A549 (cell line): ENCODE measurements around the gene CPA3.

Experiments used
- BHLHE40 ChIP-seq: IDR thresholded peaks from 2 replicates; pipeline ENCODE4 v1.6.1; 2012; ENCODE audit warnings: low read depth, low read length, inconsistent platforms
- CHD2 ChIP-seq: fragments of 150-350 bp; IDR thresholded peaks from 2 replicates; pipeline ENCODE4 v1.6.1; 2014; ENCODE audit warnings: low read length; ENCODE audit not compliant: partially characterized antibody
- NFE2L2 ChIP-seq: fragments of 150-350 bp; conservative IDR thresholded peaks from 2 replicates; pipeline ENCODE4 v1.6.1; 2014; ENCODE audit warnings: low read length
- NR3C1 ChIP-seq: fragments of >200 bp; sonication (Bioruptor Twin); formaldehyde crosslinking; IDR thresholded peaks from 3 replicates; pipeline ENCODE4 v1.6.1; 2017
- POLR2A ChIP-seq: IDR thresholded peaks from 2 replicates; pipeline ENCODE4 v1.6.1; 2012; ENCODE audit warnings: mild to moderate bottlenecking, low read length
- POLR2AphosphoS2 ChIP-seq: conservative IDR thresholded peaks from 2 replicates; pipeline ENCODE4 v1.6.1; 2012; ENCODE audit warnings: low read length, improper control_type of control experiment, inconsistent platforms
- RAD21 ChIP-seq, 2 experiments: fragments of >200 bp in 1 of 2; sonication (Bioruptor Twin) in 1 of 2; formaldehyde crosslinking in 1 of 2; IDR thresholded peaks in 1 of 2; conservative IDR thresholded peaks in 1 of 2; 2 replicates in 1 of 2; 3 replicates in 1 of 2; pipeline ENCODE4 v1.6.1; 2012 to 2018; ENCODE audit warnings: inconsistent platforms in 1 of 2
- RCOR1 ChIP-seq: fragments of 150-350 bp; IDR thresholded peaks from 2 replicates; pipeline ENCODE4 v1.6.1; 2014; ENCODE audit warnings: antibody characterized with exemption, low read length, low read depth
- SMC3 ChIP-seq: fragments of >200 bp; sonication (Bioruptor Twin); formaldehyde crosslinking; IDR thresholded peaks from 3 replicates; pipeline ENCODE4 v1.6.1; 2018; ENCODE audit warnings: inconsistent platforms
- TP53 ChIP-seq: fragments of 250-450 bp; sonication (Bioruptor Pico); IDR thresholded peaks from 2 replicates; pipeline ENCODE4 v1.5.0; 2021; ENCODE audit warnings: mild to moderate bottlenecking, moderate library complexity
- ZC3H11A ChIP-seq: fragments of 450-650 bp; IDR thresholded peaks from 2 replicates; pipeline ENCODE4 v1.6.1; 2014; ENCODE audit warnings: antibody characterized with exemption, mild to moderate bottlenecking
- TF ChIP-seq, protein P1 (sequence below): fragments of >200 bp; sonication (Bioruptor Twin); formaldehyde crosslinking; IDR thresholded peaks from 3 replicates; pipeline ENCODE4 v1.5.1; 2016
- TF ChIP-seq, protein P2 (sequence below): fragments of 200-600 bp; sonication (generic); IDR thresholded peaks from 2 replicates; pipeline ENCODE4 v1.6.1; 2016; ENCODE audit warnings: antibody characterized with exemption, mild to moderate bottlenecking, moderate library complexity
- TF ChIP-seq, protein P3 (sequence below): IDR thresholded peaks from 2 replicates; pipeline ENCODE4 v1.6.1; 2012

DNA sequence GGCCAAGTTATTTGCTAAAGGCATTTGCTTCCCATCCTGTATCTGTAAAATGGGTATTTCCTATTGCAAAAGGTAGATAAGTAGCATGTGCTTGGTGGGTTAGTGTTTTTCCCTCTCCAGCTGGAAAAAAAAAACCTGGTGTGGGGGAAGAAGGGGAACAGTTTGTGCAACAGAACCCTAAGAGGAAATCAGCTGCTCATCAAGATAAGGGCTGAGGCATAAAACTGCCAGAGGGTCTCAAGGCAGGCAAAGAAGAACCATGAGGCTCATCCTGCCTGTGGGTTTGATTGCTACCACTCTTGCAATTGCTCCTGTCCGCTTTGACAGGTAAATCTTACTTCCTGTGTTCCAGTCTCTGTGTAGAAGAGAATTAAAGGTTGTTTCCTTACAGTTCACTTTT lies at the start of gene CPA3:
- TF ChIP-seq, protein P1, sequence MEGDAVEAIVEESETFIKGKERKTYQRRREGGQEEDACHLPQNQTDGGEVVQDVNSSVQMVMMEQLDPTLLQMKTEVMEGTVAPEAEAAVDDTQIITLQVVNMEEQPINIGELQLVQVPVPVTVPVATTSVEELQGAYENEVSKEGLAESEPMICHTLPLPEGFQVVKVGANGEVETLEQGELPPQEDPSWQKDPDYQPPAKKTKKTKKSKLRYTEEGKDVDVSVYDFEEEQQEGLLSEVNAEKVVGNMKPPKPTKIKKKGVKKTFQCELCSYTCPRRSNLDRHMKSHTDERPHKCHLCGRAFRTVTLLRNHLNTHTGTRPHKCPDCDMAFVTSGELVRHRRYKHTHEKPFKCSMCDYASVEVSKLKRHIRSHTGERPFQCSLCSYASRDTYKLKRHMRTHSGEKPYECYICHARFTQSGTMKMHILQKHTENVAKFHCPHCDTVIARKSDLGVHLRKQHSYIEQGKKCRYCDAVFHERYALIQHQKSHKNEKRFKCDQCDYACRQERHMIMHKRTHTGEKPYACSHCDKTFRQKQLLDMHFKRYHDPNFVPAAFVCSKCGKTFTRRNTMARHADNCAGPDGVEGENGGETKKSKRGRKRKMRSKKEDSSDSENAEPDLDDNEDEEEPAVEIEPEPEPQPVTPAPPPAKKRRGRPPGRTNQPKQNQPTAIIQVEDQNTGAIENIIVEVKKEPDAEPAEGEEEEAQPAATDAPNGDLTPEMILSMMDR, result no peak
- no peak for TF ChIP-seq POLR2AphosphoS2
- no peak for TF ChIP-seq POLR2A
- TF ChIP-seq, protein P2, sequence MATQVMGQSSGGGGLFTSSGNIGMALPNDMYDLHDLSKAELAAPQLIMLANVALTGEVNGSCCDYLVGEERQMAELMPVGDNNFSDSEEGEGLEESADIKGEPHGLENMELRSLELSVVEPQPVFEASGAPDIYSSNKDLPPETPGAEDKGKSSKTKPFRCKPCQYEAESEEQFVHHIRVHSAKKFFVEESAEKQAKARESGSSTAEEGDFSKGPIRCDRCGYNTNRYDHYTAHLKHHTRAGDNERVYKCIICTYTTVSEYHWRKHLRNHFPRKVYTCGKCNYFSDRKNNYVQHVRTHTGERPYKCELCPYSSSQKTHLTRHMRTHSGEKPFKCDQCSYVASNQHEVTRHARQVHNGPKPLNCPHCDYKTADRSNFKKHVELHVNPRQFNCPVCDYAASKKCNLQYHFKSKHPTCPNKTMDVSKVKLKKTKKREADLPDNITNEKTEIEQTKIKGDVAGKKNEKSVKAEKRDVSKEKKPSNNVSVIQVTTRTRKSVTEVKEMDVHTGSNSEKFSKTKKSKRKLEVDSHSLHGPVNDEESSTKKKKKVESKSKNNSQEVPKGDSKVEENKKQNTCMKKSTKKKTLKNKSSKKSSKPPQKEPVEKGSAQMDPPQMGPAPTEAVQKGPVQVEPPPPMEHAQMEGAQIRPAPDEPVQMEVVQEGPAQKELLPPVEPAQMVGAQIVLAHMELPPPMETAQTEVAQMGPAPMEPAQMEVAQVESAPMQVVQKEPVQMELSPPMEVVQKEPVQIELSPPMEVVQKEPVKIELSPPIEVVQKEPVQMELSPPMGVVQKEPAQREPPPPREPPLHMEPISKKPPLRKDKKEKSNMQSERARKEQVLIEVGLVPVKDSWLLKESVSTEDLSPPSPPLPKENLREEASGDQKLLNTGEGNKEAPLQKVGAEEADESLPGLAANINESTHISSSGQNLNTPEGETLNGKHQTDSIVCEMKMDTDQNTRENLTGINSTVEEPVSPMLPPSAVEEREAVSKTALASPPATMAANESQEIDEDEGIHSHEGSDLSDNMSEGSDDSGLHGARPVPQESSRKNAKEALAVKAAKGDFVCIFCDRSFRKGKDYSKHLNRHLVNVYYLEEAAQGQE, result no peak
- TF ChIP-seq, protein P3, sequence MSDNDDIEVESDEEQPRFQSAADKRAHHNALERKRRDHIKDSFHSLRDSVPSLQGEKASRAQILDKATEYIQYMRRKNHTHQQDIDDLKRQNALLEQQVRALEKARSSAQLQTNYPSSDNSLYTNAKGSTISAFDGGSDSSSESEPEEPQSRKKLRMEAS, result no peak
- no peak for TF ChIP-seq RAD21 (conservative IDR thresholded peaks at IDR 0.05 in 1 of 2, IDR thresholded peaks at IDR 0.05 in 1 of 2)
- no peak for TF ChIP-seq RCOR1
- no peak for TF ChIP-seq SMC3
- TF ChIP-seq NR3C1, result no peak
- TF ChIP-seq ZC3H11A, result no peak
- TF ChIP-seq TP53, result no peak
- no peak for TF ChIP-seq CHD2
- TF ChIP-seq BHLHE40, result no peak
- no peak for TF ChIP-seq NFE2L2
